Mononuclear cell (primary cell): ENCODE results near the gene SLC6A6. TPM values are rescaled to one million over a fixed set of nuclear protein-coding genes. Genes with fewer than 3 reads are reported as not detected.

Source experiments
- H3K27me3 ChIP-seq: 2 replicates; pipeline ENCODE4 v1.6.0; 2011; ENCODE audit warnings: low read length, control low read depth; ENCODE audit not compliant: insufficient read depth
- H3K4me1 ChIP-seq: 2 replicates; pipeline ENCODE4 v1.5.1; 2011; ENCODE audit warnings: mild to moderate bottlenecking, low read length, control low read depth; ENCODE audit not compliant: insufficient read depth
- H3K4me3 ChIP-seq: 2 replicates; pipeline ENCODE4 v1.5.1; 2011; ENCODE audit warnings: mild to moderate bottlenecking, low read length, moderate library complexity
- H3K9me3 ChIP-seq: 2 replicates; pipeline ENCODE4 v1.5.1; 2011; ENCODE audit warnings: low read depth, mild to moderate bottlenecking, control low read depth, low read length
- total RNA-seq: library from RNA; depleted of rRNA; stranded (reverse); fragments of >200 nt; gene quantifications from one replicate; pipeline ENCODE4 v1.2.3, GENCODE V29; 2012

SLC6A6 gene
- total RNA-seq, 1 donor = 53.7 TPM

GRCh38 chr3:14476583-14477265 lies 74.3 kb downstream of the SLC6A6 start:
- Histone ChIP-seq H3K27me3 (no peaks in the 10 kb centered on the region), H3K9me3 (no peaks in the 10 kb centered on the region), H3K4me3 (no peak overlapping the region), H3K4me1 (no peaks in the 10 kb centered on the region)

DNA sequence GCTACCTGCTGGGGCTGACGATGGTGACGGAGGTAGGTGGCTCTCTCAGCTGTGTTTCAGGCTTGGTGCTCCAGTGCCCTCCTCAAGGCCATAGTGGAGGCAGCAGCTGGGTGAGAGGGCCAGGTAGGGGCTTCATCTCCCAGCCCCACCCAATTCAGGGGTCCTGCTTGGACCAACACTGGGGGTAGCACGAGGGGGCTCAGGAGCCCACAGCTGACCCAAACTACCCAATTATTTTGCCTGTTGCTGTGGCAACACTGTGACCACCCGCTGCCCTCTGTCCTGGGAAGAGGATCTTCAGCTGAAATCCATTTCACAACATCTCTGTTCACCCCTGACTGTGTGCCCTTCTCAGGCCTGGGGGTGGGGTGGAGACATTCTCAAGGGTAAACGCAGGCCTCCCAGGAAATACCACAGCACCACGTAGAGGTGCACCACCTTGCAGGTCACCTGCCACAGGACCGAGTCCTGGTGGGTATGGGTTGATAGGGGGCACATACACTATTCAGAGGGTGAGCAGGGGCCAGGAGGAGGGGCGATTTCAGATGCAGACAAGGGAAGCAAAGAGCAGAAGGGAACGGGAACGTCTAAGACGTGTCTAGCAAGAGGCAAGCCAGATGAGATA lies 75.0 kb downstream of the SLC6A6 start:
- no peaks in the 10 kb centered on the region for H3K27me3 ChIP-seq
- no peaks in the 10 kb centered on the region for H3K9me3 ChIP-seq

GRCh38 chr3:14478956-14479550 lies 76.6 kb downstream of the SLC6A6 start:
- Histone ChIP-seq H3K4me3 (no peak overlapping the region), H3K9me3 (no peaks in the 10 kb centered on the region), H3K27me3 (no peaks in the 10 kb centered on the region), H3K4me1 (no peaks in the 10 kb centered on the region)

More for the DNA sequence above, 75.0 kb downstream of the SLC6A6 start:
- H3K4me1 ChIP-seq = no peaks in the 10 kb centered on the region
- no peak overlapping the region for H3K4me3 ChIP-seq

DNA sequence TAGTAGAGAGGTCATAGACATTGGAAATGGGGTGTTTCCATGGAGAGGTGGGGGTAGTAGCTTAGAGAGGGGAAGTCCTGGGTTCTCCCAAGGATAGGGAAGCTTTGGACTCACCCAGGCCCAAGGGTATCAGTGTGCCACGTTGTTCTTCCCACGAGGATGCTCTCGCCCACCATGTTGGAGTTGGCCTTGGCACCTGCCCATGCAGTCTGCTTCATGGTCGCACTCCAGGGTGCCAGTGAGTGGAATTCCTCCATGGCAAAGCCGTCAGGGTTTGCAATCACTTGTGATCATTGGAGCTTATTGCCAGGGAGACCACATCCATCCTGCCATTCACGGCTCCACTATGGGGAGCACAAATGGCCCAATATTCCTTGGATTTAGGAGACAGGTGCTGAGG lies 77.2 kb downstream of the SLC6A6 start:
- no peaks in the 10 kb centered on the region for H3K4me1 ChIP-seq
- no peaks in the 10 kb centered on the region for H3K27me3 ChIP-seq
- H3K9me3 ChIP-seq = no peaks in the 10 kb centered on the region
- no peak overlapping the region for H3K4me3 ChIP-seq

GRCh38 chr3:14480207-14481017 lies 78.0 kb downstream of the SLC6A6 start:
- no peaks in the 10 kb centered on the region for H3K9me3 ChIP-seq
- no peaks in the 10 kb centered on the region for H3K4me1 ChIP-seq
- H3K27me3 ChIP-seq = no peaks in the 10 kb centered on the region
- H3K4me3 ChIP-seq = no peak overlapping the region

- H3K9me3 ChIP-seq = no peaks in the 10 kb centered on the region
- H3K4me3 ChIP-seq = no peak overlapping the region
- no peaks in the 10 kb centered on the region for H3K27me3 ChIP-seq
- H3K4me1 ChIP-seq = no peaks in the 10 kb centered on the region
These were observed 78.7 kb downstream of the SLC6A6 start for GRCh38 chr3:14481018-14481645.

DNA sequence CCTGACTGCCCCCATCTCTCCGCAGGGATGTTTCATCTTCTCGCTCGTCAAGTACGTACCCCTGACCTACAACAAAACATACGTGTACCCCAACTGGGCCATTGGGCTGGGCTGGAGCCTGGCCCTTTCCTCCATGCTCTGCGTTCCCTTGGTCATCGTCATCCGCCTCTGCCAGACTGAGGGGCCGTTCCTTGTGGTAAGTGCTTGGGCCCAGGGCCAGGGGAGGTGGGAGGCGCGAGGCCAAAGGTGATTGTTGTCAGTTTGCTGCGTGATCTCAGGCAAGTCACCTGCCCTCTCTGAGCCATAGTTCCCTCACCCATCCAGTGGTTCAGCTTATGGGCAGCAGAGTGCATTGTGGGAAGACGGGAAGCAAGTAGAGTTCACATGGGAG lies 79.2 kb downstream of the SLC6A6 start:
- Histone ChIP-seq H3K9me3 (no peaks in the 10 kb centered on the region), H3K27me3 (no peaks in the 10 kb centered on the region), H3K4me1 (no peaks in the 10 kb centered on the region), H3K4me3 (no peak overlapping the region)

GRCh38 chr3:14482271-14482721 lies 79.9 kb downstream of the SLC6A6 start:
- no peaks in the 10 kb centered on the region for H3K27me3 ChIP-seq
- H3K4me3 ChIP-seq = no peak overlapping the region
- no peaks in the 10 kb centered on the region for H3K9me3 ChIP-seq
- H3K4me1 ChIP-seq = no peaks in the 10 kb centered on the region

DNA sequence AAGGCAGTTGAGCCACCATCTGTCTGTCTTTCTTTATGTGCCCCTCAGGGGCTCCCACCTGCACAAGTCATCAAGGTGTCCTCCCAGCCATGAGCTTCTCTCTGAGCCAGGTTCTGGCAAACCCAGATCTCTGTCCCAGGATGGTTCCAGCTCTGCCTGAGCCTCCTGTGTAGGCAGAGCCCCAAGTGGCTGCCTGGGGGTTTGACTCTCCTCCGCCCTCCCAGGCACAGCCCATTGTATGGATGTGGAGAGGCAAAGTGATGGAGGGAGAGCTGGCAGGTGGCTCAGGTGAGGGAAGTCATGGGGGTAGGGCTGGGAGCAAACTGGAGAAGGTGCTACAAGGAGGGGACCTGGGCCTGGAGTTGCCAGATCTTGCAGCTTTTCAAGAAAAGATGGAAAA lies 80.9 kb downstream of the SLC6A6 start:
- no peaks in the 10 kb centered on the region for H3K27me3 ChIP-seq
- H3K4me1 ChIP-seq = no peaks in the 10 kb centered on the region
- no peaks in the 10 kb centered on the region for H3K9me3 ChIP-seq
- H3K4me3 ChIP-seq = no peak overlapping the region

GRCh38 chr3:14484741-14485140 lies 82.3 kb downstream of the SLC6A6 start:
- no peaks in the 10 kb centered on the region for H3K4me1 ChIP-seq
- no peaks in the 10 kb centered on the region for H3K27me3 ChIP-seq
- no peaks in the 10 kb centered on the region for H3K9me3 ChIP-seq

GRCh38 chr3:14485981-14486380 lies 83.6 kb downstream of the SLC6A6 start:
- H3K4me3 ChIP-seq = no peak overlapping the region
- no peaks in the 10 kb centered on the region for H3K9me3 ChIP-seq
- no peaks in the 10 kb centered on the region for H3K27me3 ChIP-seq
- no peaks in the 10 kb centered on the region for H3K4me1 ChIP-seq

More at GRCh38 chr3:14484741-14485140, 82.3 kb downstream of the SLC6A6 start:
- H3K4me3 ChIP-seq = no peak overlapping the region

GRCh38 chr3:14486460-14486859 lies 84.1 kb downstream of the SLC6A6 start:
- Histone ChIP-seq H3K9me3 (no peaks in the 10 kb centered on the region), H3K27me3 (no peaks in the 10 kb centered on the region), H3K4me3 (no peak overlapping the region), H3K4me1 (no peaks in the 10 kb centered on the region)

DNA sequence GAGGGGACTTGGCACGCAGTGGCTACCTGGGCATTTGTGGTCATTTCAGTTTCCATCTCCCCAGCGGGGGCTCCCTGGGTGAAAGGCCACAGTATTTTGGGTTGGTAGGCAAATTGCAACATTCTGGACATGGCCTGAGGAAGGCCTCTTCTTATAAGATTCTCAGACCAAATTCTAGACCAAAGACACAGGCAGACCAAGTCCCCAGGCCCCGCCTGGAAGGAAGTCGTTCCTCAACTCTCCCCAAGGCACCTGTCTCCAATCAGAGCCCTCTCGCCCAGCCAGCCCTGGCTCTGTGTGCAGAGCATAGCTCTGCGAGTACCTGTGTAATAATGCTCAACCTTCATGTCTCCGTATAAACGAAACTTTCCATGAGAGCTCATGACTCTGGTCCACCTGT lies 84.7 kb downstream of the SLC6A6 start:
- no peak overlapping the region for H3K4me3 ChIP-seq
- H3K4me1 ChIP-seq = no peaks in the 10 kb centered on the region
- no peaks in the 10 kb centered on the region for H3K27me3 ChIP-seq
- no peaks in the 10 kb centered on the region for H3K9me3 ChIP-seq

DNA sequence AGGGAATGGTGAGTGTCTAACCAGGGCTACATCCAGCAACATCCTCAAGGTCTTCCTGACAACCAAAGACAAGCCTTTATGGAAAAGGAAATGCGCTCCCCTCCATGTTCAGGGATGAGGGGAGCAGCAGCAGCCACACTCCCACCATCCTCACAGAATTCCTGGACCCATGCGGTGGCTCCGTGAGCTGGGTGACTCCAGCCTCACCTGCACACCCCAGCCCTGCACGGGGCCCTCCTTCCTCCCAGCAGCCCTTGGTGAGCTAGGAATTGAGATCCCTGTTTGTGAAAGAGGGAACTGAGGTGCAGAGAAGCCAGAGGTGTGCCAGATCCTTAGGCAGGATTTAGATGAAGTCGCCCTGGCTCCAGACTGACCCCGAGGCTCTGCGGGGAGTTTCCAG lies 85.4 kb downstream of the SLC6A6 start:
- Histone ChIP-seq H3K4me3 (no peak overlapping the region), H3K4me1 (no peaks in the 10 kb centered on the region), H3K27me3 (no peaks in the 10 kb centered on the region)

More for the DNA sequence above, 85.4 kb downstream of the SLC6A6 start:
- H3K9me3 ChIP-seq = no peaks in the 10 kb centered on the region
